SW480 (cell line): ENCODE measurements around the gene NTSR2.

ENCODE experiments used
- DNase-seq: peaks from one replicate; pipeline ENCODE4 v3.0.0-alpha.2; 2016; ENCODE audit warnings: low spot score

NTSR2 gene, protein sequence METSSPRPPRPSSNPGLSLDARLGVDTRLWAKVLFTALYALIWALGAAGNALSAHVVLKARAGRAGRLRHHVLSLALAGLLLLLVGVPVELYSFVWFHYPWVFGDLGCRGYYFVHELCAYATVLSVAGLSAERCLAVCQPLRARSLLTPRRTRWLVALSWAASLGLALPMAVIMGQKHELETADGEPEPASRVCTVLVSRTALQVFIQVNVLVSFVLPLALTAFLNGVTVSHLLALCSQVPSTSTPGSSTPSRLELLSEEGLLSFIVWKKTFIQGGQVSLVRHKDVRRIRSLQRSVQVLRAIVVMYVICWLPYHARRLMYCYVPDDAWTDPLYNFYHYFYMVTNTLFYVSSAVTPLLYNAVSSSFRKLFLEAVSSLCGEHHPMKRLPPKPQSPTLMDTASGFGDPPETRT

DNA sequence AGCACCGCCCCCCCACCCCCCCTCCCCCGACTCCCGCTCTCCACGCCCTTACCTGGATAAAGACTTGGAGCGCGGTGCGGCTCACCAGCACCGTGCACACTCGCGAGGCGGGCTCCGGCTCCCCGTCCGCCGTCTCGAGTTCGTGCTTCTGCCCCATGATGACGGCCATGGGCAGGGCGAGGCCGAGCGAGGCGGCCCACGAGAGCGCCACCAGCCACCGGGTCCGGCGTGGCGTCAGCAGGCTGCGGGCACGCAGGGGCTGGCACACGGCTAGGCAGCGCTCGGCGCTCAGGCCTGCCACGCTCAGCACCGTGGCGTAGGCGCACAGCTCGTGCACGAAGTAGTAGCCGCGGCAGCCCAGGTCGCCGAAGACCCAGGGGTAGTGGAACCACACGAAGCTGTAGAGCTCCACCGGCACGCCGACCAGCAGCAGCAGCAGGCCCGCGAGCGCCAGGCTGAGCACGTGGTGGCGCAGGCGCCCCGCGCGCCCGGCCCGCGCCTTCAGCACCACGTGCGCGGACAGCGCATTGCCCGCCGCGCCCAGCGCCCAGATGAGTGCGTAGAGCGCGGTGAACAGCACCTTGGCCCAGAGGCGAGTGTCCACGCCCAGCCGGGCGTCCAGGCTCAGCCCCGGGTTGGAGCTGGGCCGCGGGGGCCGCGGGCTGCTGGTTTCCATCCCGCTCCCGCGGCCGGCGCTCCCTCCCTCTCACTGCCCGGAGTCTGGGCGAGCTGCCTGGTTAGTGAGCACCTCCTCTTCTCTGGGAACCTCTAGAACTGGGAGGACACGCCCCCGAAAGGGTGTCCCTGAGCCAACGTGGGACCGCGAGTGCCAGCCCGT is at the start of gene NTSR2:
NTSR2 (minus strand) TSS at position 742 of the 838 bp plus-strand sequence; CDS start at position 676, 66 bp downstream.
- no peak for DNase-seq

- DNase-seq: no peak
These were observed 49.4 kb upstream of the NTSR2 start for GRCh38 chr2:11719230-11719977.

GRCh38 chr2:11718606-11719005 is 48.6 kb upstream of the NTSR2 start:
- no peak for DNase-seq

DNA sequence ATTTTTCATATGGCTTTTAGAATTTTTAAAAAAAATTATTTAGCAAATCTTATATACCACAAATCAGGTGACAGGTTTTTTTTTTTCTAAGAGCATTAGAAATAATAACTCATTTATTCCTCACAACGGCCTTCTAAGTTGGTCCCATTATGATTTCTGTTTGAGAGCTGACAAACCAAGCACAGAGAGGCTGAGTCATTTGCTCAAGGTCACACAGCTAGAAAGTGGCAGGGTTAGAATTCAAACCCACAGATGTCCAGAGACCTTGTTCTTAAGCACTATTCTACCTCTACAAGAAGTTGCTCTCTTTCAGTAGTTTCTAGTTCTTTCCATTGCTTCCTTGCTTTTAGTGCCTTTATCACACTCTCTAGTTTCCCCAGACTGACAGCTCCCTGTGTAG is 47.6 kb upstream of the NTSR2 start:
- no peak for DNase-seq

- no peak for DNase-seq
These were observed 46.8 kb upstream of the NTSR2 start for GRCh38 chr2:11716689-11717321.

DNA sequence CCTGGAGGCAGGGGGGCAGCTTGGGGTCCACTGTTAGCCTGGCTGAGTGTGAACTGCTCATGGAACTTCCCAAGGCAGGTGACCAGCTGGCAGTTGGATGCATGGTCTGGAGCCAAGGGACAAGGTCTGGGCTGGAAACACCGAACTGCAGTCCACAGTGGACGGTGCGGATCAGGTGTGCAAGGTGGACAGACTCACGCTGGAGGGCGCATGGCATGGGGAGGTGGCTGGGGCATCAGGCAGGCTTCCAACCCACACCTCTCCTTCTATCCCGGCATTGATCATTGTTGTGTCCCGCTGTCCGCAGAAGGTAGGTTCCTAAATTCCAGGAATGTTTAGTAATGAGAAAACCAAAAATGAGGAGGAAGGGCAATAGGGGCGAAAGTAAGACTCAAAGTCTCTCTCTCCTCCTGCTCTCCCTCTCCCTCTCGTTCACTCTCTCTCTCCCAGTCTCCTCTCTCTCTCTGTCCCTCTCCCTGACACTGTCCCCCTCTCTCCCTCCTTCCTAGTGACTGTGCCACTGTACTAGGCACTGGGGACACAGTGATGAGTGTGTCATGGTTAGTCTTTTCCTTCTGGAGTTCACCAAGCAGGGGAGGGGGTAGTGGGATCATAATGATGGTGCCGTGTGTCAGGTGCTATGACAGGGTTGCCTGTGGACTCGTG is 46.1 kb upstream of the NTSR2 start:
- DNase-seq: no peak

DNA sequence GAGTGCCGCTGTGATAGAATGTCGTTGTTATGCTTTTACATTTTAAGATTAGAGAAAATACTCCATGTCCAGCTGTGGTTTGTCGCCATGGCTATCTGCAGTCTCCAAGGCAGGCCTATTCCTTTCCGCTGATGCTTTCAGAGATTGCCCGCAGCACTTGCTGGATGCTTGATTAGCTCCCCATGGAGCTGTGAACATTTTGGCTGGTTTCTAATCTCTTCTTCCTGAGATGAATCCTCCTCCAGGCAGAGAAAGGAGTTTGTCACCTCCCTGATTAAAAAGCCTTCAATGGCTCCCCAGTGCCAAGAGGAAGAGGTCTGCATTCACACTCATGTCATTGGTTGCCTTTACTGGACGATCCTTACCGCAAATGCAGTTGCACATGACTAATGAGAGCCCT is 43.8 kb upstream of the NTSR2 start:
- no peak for DNase-seq

DNA sequence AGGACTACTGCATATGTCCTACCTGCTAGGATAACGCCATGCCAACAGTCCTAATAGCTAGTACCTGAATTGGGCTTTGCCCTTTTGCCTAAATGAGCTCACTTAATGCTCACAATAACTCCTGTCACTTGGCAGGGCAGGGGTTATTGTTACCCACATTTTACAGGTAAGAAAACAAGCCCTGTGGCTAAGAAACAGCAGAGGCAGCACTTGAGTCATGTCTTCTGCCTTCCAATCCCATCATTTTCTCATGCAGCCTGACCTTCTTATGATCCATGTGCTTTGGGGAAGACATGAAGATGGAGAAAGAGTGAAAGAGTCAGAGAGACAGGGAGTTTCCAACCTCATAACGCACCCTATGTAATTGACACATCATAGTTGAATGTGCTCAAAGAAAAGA is 42.9 kb upstream of the NTSR2 start:
- DNase-seq: no peak

DNA sequence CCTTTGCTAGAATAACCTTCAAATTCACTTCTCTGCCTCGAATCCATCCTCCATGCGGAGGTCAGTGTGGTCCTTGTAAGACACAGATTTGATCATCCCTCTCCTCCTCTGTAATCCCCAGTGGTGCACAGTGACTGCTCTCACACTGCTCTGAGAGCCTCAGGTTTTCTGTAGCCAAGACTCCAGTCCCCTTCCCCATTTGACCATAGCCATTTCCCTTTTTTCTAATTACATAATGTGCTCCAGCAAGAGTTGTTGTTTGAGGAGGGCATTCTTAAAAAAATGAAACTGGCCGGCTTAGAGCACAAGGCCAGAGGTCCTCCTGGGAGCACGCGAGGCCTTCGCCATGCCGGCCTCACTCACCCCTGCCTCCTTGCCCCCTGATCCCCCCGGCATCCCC is 41.8 kb upstream of the NTSR2 start:
- no peak for DNase-seq

DNA sequence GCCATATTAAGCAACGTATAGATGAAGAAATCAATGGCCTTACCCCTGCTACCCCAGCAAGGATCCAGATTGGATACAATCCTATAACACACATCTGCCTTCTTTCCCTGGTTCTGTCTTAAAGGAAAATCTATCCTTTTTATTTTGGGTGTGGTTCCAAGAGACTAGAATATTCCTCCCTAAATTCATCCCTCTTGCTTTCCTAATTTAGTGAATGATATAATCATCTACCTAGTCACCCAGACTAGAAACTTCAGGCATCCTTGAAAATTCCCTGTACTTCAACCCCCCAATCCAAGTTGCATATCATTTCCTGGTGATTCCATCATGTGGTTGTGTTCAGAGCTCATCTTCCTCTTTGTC is 41.3 kb upstream of the NTSR2 start:
- no peak for DNase-seq

DNA sequence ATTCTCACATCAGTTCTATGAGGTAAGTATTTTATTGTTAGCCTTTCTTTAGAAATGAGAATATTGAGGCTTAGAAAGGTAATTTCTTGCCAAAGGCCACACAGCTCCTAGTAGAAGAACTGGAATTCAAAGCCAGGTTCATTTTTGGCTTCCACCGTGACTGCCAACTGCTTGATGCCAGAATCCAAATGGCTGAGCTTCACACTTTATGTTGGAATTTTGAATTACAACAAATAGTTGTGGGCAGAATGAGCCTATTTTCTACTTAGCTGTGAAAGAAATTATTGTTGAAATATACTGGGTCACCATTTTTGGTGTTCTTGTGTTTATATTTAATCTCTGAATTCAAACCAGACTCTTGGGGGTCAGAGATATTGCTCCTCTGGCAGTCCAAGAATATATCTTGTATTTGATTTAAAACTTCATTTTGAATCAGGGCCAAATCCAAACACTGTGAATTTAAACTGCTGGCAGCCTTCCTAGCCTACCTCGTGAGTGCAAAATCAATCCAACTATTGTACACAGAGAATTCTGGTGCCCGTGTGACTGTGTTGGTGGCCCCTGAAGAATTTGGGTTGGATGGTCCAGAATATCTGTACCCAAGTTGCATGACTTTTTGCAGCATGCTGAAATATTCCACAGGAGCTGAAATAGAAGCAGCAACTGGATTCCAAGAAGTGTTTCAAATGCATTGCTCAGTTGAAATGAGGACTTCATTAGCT is 40.8 kb upstream of the NTSR2 start:
- DNase-seq: no peak

DNA sequence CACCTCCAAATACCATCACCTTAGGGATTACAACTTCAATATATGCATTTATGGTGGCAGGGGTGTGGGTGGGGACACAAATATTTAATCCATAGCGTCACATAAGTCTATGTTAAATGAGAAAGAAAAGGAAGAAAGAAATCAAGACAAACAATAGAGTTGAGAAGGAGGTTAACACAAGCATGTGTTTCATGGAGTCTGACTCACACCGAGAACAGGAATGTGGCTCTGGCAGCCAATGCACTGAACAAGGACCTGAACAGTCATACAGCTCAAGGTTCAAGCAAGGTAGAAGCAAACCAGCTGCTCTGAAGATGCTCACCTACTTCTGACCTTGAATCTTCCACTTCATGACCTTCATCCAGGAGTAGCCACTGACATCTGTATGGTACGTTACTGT is 40.2 kb upstream of the NTSR2 start:
- no peak for DNase-seq

- DNase-seq: no peak
These were observed 39.3 kb upstream of the NTSR2 start for GRCh38 chr2:11709293-11709692.

GRCh38 chr2:11708106-11708505 is 38.1 kb upstream of the NTSR2 start:
- DNase-seq: no peak

GRCh38 chr2:11705711-11706110 is 35.7 kb upstream of the NTSR2 start:
- no peak for DNase-seq

DNA sequence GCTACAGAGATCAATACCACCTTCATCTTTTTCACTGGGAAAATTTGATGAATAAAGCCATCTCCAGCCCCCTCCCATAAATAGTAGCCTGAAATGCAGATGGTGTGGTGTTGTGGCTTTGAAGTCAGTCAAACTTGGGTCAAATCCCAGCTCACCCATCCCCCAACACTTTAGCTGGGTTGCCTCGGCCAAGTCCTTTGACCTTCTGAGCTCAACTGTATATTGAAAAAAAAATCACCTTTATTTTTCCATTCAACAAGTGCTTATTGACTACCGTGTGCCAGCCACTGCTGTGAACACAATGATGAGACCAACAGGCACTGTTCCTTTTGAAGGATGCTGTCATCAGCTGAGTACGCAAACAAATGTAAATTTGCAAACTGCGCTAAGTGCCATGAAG is 35.1 kb upstream of the NTSR2 start:
- no peak for DNase-seq

- no peak for DNase-seq
These were observed 33.7 kb upstream of the NTSR2 start for GRCh38 chr2:11703700-11704099.

GRCh38 chr2:11702946-11703345 is 33.0 kb upstream of the NTSR2 start:
- no peak for DNase-seq

- peak; percentile 86 for DNase-seq
These were observed 31.8 kb upstream of the NTSR2 start for GRCh38 chr2:11701751-11702301.

- no peak for DNase-seq
These were observed 31.2 kb upstream of the NTSR2 start for GRCh38 chr2:11701206-11701605.
